Measurements from ENCODE around the gene HSDL1.
"Not testable (repeated sequence)": the region's sequence is repeated elsewhere in the genome, so short reads cannot be mapped to it uniquely, and the experiment has no call there.

HSDL1 gene

GRCh38 chr16:84111949-84112348, 33.0 kb downstream of the HSDL1 start:
- not testable (repeated sequence) for H3K23ac ChIP-seq (ENCODE audit: low read length); H3K18ac ChIP-seq (ENCODE audit: low read length); H4K12ac ChIP-seq (ENCODE audit: low read depth, low read length); H2AK5ac ChIP-seq (ENCODE audit: low read length); H3K4me2 ChIP-seq (ENCODE audit: low read length); H3K4me3 ChIP-seq (ENCODE audit: low read depth, low read length); H2BK12ac ChIP-seq (ENCODE audit: low read length); H3K27me3 ChIP-seq (ENCODE audit: insufficient read depth, low read length); H2BK120ac ChIP-seq (ENCODE audit: insufficient read depth, low read length, poor library complexity); H3K79me1 ChIP-seq (ENCODE audit: low read length); H3K36me3 ChIP-seq (ENCODE audit: control insufficient read depth in 1 of 2, insufficient read depth in 2 of 2, low read length in 2 of 2); H3K4ac ChIP-seq (ENCODE audit: low read depth, low read length); H2AFZ ChIP-seq (ENCODE audit: insufficient read depth, low read length, poor library complexity); H3K14ac ChIP-seq (ENCODE audit: low read length); H4K91ac ChIP-seq (ENCODE audit: low read depth, low read length); H3K9ac ChIP-seq (ENCODE audit: low read length); H4K8ac ChIP-seq (ENCODE audit: low read depth, low read length); H2BK5ac ChIP-seq (ENCODE audit: low read depth, low read length, poor library complexity); H3K9me3 ChIP-seq (ENCODE audit: insufficient read depth, low read depth, low read length); H3K27ac ChIP-seq (ENCODE audit: low read depth, low read length); H3K4me1 ChIP-seq (ENCODE audit: control insufficient read depth in 1 of 2, insufficient read depth in 2 of 2, low read length in 2 of 2)
- no CpG with 5 or more reads among the region's 3 CpGs for WGBS (ENCODE audit: extremely low coverage, insufficient coverage, insufficient read length)
- DNase-seq, result peak in 1 of 2 donors; percentile 51
- peaks cover 10% of the 10 kb centered on the region for H3K79me2 ChIP-seq (ENCODE audit: control insufficient read depth, insufficient read depth, low read length, poor library complexity)

- peaks cover 5% of the 10 kb centered on the region for H3K79me1 ChIP-seq (ENCODE audit: low read length)
- no peak overlapping the region for H2BK12ac ChIP-seq (ENCODE audit: low read length)
- no peak for DNase-seq
- H3K14ac ChIP-seq (ENCODE audit: low read length), result no peak overlapping the region
- H3K23ac ChIP-seq (ENCODE audit: low read length), result no peak overlapping the region
- no peak overlapping the region for H3K18ac ChIP-seq (ENCODE audit: low read length)
- H3K4me1 ChIP-seq (ENCODE audit: control insufficient read depth in 1 of 2, insufficient read depth in 2 of 2, low read length in 2 of 2), result peaks cover 4% of the 10 kb centered on the region in 2 experiments
- no peak overlapping the region for H4K8ac ChIP-seq (ENCODE audit: low read depth, low read length)
- no peak overlapping the region for H2AK5ac ChIP-seq (ENCODE audit: low read length)
- H3K4me3 ChIP-seq (ENCODE audit: low read depth, low read length), result no peak overlapping the region
- no peak overlapping the region for H3K4me2 ChIP-seq (ENCODE audit: low read length)
- H4K12ac ChIP-seq (ENCODE audit: low read depth, low read length), result no peak overlapping the region
- peaks cover 9% of the 10 kb centered on the region for H3K79me2 ChIP-seq (ENCODE audit: control insufficient read depth, insufficient read depth, low read length, poor library complexity)
- no peak overlapping the region for H3K27ac ChIP-seq (ENCODE audit: low read depth, low read length)
- H2BK5ac ChIP-seq (ENCODE audit: low read depth, low read length, poor library complexity), result no peak overlapping the region
- H3K36me3 ChIP-seq (ENCODE audit: control insufficient read depth in 1 of 2, insufficient read depth in 2 of 2, low read length in 2 of 2), result peaks cover 0 to 3% of the 10 kb centered on the region in 2 experiments
- no peaks in the 10 kb centered on the region for H3K9me3 ChIP-seq (ENCODE audit: insufficient read depth, low read depth, low read length)
- WGBS (ENCODE audit: extremely low coverage, insufficient coverage, insufficient read length), result no CpG with 5 or more reads among the region's 3 CpGs
- H2BK120ac ChIP-seq (ENCODE audit: insufficient read depth, low read length, poor library complexity), result no peak overlapping the region
- no peak overlapping the region for H4K91ac ChIP-seq (ENCODE audit: low read depth, low read length)
- no peaks in the 10 kb centered on the region for H3K27me3 ChIP-seq (ENCODE audit: insufficient read depth, low read length)
- no peak overlapping the region for H2AFZ ChIP-seq (ENCODE audit: insufficient read depth, low read length, poor library complexity)
- H3K9ac ChIP-seq (ENCODE audit: low read length), result no peak overlapping the region
- H3K4ac ChIP-seq (ENCODE audit: low read depth, low read length), result no peak overlapping the region
These were observed 33.5 kb downstream of the HSDL1 start for GRCh38 chr16:84111525-84111924.

- Histone ChIP-seq H3K23ac (ENCODE audit: low read length) (no peak overlapping the region), H3K9me3 (ENCODE audit: insufficient read depth, low read depth, low read length) (no peaks in the 10 kb centered on the region), H4K91ac (ENCODE audit: low read depth, low read length) (no peak overlapping the region), H2AFZ (ENCODE audit: insufficient read depth, low read length, poor library complexity) (no peak overlapping the region), H2BK12ac (ENCODE audit: low read length) (no peak overlapping the region), H3K27me3 (ENCODE audit: insufficient read depth, low read length) (no peaks in the 10 kb centered on the region), H3K4ac (ENCODE audit: low read depth, low read length) (peak overlapping the region; percentile 24), H3K36me3 (ENCODE audit: control insufficient read depth in 1 of 2, insufficient read depth in 2 of 2, low read length in 2 of 2) (peaks cover 0 to 3% of the 10 kb centered on the region in 2 experiments), H2AK5ac (ENCODE audit: low read length) (no peak overlapping the region), H3K79me1 (ENCODE audit: low read length) (no peaks in the 10 kb centered on the region), H3K4me2 (ENCODE audit: low read length) (no peak overlapping the region), H3K14ac (ENCODE audit: low read length) (no peak overlapping the region), H4K8ac (ENCODE audit: low read depth, low read length) (no peak overlapping the region), H2BK120ac (ENCODE audit: insufficient read depth, low read length, poor library complexity) (no peak overlapping the region), H3K4me3 (ENCODE audit: low read depth, low read length) (no peak overlapping the region), H3K4me1 (ENCODE audit: control insufficient read depth in 1 of 2, insufficient read depth in 2 of 2, low read length in 2 of 2) (peaks cover 4% of the 10 kb centered on the region in 2 experiments), H3K18ac (ENCODE audit: low read length) (no peak overlapping the region), H4K12ac (ENCODE audit: low read depth, low read length) (no peak overlapping the region), H3K27ac (ENCODE audit: low read depth, low read length) (no peak overlapping the region), H3K9ac (ENCODE audit: low read length) (no peak overlapping the region), H2BK5ac (ENCODE audit: low read depth, low read length, poor library complexity) (no peak overlapping the region), H3K79me2 (ENCODE audit: control insufficient read depth, insufficient read depth, low read length, poor library complexity) (peaks cover 6% of the 10 kb centered on the region)
- no peak for DNase-seq
- WGBS (ENCODE audit: extremely low coverage, insufficient coverage, insufficient read length), result no CpG with 5 or more reads among the region's 3 CpGs
These were observed 34.5 kb downstream of the HSDL1 start for GRCh38 chr16:84110527-84110926.

GRCh38 chr16:84109598-84110335, 35.2 kb downstream of the HSDL1 start:
- no peak overlapping the region for H3K14ac ChIP-seq (ENCODE audit: low read length)
- H3K27me3 ChIP-seq (ENCODE audit: insufficient read depth, low read length), result no peaks in the 10 kb centered on the region
- no peaks in the 10 kb centered on the region for H3K9me3 ChIP-seq (ENCODE audit: insufficient read depth, low read depth, low read length)
- no peak overlapping the region for H2BK5ac ChIP-seq (ENCODE audit: low read depth, low read length, poor library complexity)
- DNase-seq, result no peak
- no peaks in the 10 kb centered on the region for H3K79me1 ChIP-seq (ENCODE audit: low read length)
- no peak overlapping the region for H3K4me2 ChIP-seq (ENCODE audit: low read length)
- no peak overlapping the region for H4K8ac ChIP-seq (ENCODE audit: low read depth, low read length)
- H3K79me2 ChIP-seq (ENCODE audit: control insufficient read depth, insufficient read depth, low read length, poor library complexity), result peaks cover 5% of the 10 kb centered on the region
- no peak overlapping the region for H4K91ac ChIP-seq (ENCODE audit: low read depth, low read length)
- no peak overlapping the region for H3K27ac ChIP-seq (ENCODE audit: low read depth, low read length)
- H4K12ac ChIP-seq (ENCODE audit: low read depth, low read length), result no peak overlapping the region
- H3K4ac ChIP-seq (ENCODE audit: low read depth, low read length), result peak overlapping the region; percentile 19
- no peak overlapping the region for H3K9ac ChIP-seq (ENCODE audit: low read length)
- peaks cover 0 to 3% of the 10 kb centered on the region in 2 experiments for H3K36me3 ChIP-seq (ENCODE audit: control insufficient read depth in 1 of 2, insufficient read depth in 2 of 2, low read length in 2 of 2)
- no peak overlapping the region for H3K23ac ChIP-seq (ENCODE audit: low read length)
- no peak overlapping the region for H2AK5ac ChIP-seq (ENCODE audit: low read length)
- no CpG with 5 or more reads among the region's 6 CpGs for WGBS (ENCODE audit: extremely low coverage, insufficient coverage, insufficient read length)
- no peak overlapping the region for H2BK12ac ChIP-seq (ENCODE audit: low read length)
- peaks cover 4% of the 10 kb centered on the region in 2 experiments for H3K4me1 ChIP-seq (ENCODE audit: control insufficient read depth in 1 of 2, insufficient read depth in 2 of 2, low read length in 2 of 2)
- H2BK120ac ChIP-seq (ENCODE audit: insufficient read depth, low read length, poor library complexity), result no peak overlapping the region
- no peak overlapping the region for H2AFZ ChIP-seq (ENCODE audit: insufficient read depth, low read length, poor library complexity)
- no peak overlapping the region for H3K4me3 ChIP-seq (ENCODE audit: low read depth, low read length)
- no peak overlapping the region for H3K18ac ChIP-seq (ENCODE audit: low read length)

Data from trophoblast cell (in vitro differentiated cells and primary cell).